Measurements from ENCODE around the gene NUTM2A.
"Not testable (repeated sequence)": the region's sequence is repeated elsewhere in the genome, so short reads cannot be mapped to it uniquely, and the experiment has no call there.

DNA sequence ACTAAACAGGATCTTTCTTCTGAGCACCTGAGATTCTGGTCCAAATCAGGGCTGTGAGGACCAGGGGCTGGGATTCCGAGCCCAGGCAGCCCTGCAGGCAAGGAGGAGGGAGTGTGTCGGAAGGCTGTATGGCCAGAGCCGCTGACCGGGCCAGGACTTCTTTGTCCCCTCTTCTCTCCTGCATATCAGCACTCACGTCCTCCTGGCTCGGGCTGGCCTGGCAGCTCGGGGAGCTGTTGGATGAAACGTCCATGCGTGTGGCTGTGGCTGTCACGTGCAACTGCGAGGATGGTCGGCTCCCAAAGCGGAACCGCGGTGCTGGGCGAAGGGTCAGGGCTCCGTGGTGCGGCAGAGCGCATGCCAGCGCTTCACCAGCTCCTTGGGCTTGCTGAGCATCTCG is 11.4 kb upstream of the NUTM2A start:
- TF ChIP-seq, protein P1, sequence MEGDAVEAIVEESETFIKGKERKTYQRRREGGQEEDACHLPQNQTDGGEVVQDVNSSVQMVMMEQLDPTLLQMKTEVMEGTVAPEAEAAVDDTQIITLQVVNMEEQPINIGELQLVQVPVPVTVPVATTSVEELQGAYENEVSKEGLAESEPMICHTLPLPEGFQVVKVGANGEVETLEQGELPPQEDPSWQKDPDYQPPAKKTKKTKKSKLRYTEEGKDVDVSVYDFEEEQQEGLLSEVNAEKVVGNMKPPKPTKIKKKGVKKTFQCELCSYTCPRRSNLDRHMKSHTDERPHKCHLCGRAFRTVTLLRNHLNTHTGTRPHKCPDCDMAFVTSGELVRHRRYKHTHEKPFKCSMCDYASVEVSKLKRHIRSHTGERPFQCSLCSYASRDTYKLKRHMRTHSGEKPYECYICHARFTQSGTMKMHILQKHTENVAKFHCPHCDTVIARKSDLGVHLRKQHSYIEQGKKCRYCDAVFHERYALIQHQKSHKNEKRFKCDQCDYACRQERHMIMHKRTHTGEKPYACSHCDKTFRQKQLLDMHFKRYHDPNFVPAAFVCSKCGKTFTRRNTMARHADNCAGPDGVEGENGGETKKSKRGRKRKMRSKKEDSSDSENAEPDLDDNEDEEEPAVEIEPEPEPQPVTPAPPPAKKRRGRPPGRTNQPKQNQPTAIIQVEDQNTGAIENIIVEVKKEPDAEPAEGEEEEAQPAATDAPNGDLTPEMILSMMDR (conservative IDR thresholded peaks at IDR 0.05 in 1 of 2, IDR thresholded peaks at IDR 0.05 in 1 of 2; ENCODE audit: low read depth in 1 of 2, low read length in 2 of 2): not testable (repeated sequence)
- TF ChIP-seq EZH2 (IDR thresholded peaks at IDR 0.05; ENCODE audit: low read length, missing control alignments): not testable (repeated sequence)
